ENCODE results near the gene TAOK2.

Gene TAOK2

GRCh38 chr16:29962344-29962994 lies 11.2 kb upstream of the TAOK2 start:
- peak; percentile 42 for DNase-seq (ENCODE audit: low read depth)
- peak overlapping the region; percentile 66 for H3K4me3 ChIP-seq (ENCODE audit: low read depth, low read length)
- TF ChIP-seq CTCF (IDR thresholded peaks at IDR 0.05; ENCODE audit: low read depth, low read length) (no peak), POLR2A (IDR thresholded peaks at IDR 0.05; ENCODE audit: extremely low read depth, insufficient read length) (no peak), MYC (IDR thresholded peaks at IDR 0.05; ENCODE audit: low read depth, low read length) (no peak), MAX (IDR thresholded peaks at IDR 0.05; ENCODE audit: low read depth, low read length) (no peak)

- no peak for DNase-seq (ENCODE audit: low read depth)
- H3K4me3 ChIP-seq (ENCODE audit: low read depth, low read length), result no peak overlapping the region
- TF ChIP-seq MYC (IDR thresholded peaks at IDR 0.05; ENCODE audit: low read depth, low read length) (no peak), MAX (IDR thresholded peaks at IDR 0.05; ENCODE audit: low read depth, low read length) (no peak), POLR2A (IDR thresholded peaks at IDR 0.05; ENCODE audit: extremely low read depth, insufficient read length) (no peak), CTCF (IDR thresholded peaks at IDR 0.05; ENCODE audit: low read depth, low read length) (no peak)
Observed at GRCh38 chr16:29963021-29963743, 10.5 kb upstream of the TAOK2 start.

- H3K4me3 ChIP-seq (ENCODE audit: low read depth, low read length), result no peak overlapping the region
- DNase-seq (ENCODE audit: low read depth), result no peak
- TF ChIP-seq CTCF (IDR thresholded peaks at IDR 0.05; ENCODE audit: low read depth, low read length), result no peak
- TF ChIP-seq POLR2A (IDR thresholded peaks at IDR 0.05; ENCODE audit: extremely low read depth, insufficient read length), result no peak
- no peak for TF ChIP-seq MAX (IDR thresholded peaks at IDR 0.05; ENCODE audit: low read depth, low read length)
- no peak for TF ChIP-seq MYC (IDR thresholded peaks at IDR 0.05; ENCODE audit: low read depth, low read length)
Observed at GRCh38 chr16:29968205-29968604, 5.5 kb upstream of the TAOK2 start.

GRCh38 chr16:29971304-29971703 lies 2.4 kb upstream of the TAOK2 start:
- no peak overlapping the region for H3K4me3 ChIP-seq (ENCODE audit: low read depth, low read length)
- TF ChIP-seq CTCF (IDR thresholded peaks at IDR 0.05; ENCODE audit: low read depth, low read length) (no peak), POLR2A (IDR thresholded peaks at IDR 0.05; ENCODE audit: extremely low read depth, insufficient read length) (no peak), MYC (IDR thresholded peaks at IDR 0.05; ENCODE audit: low read depth, low read length) (no peak), MAX (IDR thresholded peaks at IDR 0.05; ENCODE audit: low read depth, low read length) (no peak)

GRCh38 chr16:29972500-29972899 lies 1.2 kb upstream of the TAOK2 start:
- no peak overlapping the region for H3K4me3 ChIP-seq (ENCODE audit: low read depth, low read length)
- no peak for DNase-seq (ENCODE audit: low read depth)
- TF ChIP-seq MYC (IDR thresholded peaks at IDR 0.05; ENCODE audit: low read depth, low read length) (no peak), POLR2A (IDR thresholded peaks at IDR 0.05; ENCODE audit: extremely low read depth, insufficient read length) (no peak), MAX (IDR thresholded peaks at IDR 0.05; ENCODE audit: low read depth, low read length) (no peak), CTCF (IDR thresholded peaks at IDR 0.05; ENCODE audit: low read depth, low read length) (no peak)

More at GRCh38 chr16:29971304-29971703, 2.4 kb upstream of the TAOK2 start:
- no peak for DNase-seq (ENCODE audit: low read depth)

Measured in NB4 (cell line).